Pancreas (tissue), 10 donors: Measurements from ENCODE around the gene GP1BA. TPM values are rescaled to one million over a fixed set of nuclear protein-coding genes. Genes with fewer than 3 reads are reported as not detected.

Experiments
- ATAC-seq, 4 donors: fragments of 200-7000 bp; cut with Tn5 transposase; one replicate each; pipeline versions ENCODE4 v1.8.0 to v1.9.1; 2020; ENCODE audit warnings: mild to moderate bottlenecking in 4 of 4, moderate library complexity in 4 of 4
- DNase-seq, 6 donors: peaks; one replicate each; pipeline ENCODE4 v3.0.0-alpha.2; 2020
- FAIRE-seq: peaks from 2 replicates; lab custom pipeline; 2012; peaks lifted over from hg19 to GRCh38; lab: Jason Lieb, UNC
- H3K27ac ChIP-seq, 4 donors: fragments of 200-600 bp; sonication (generic); 1 replicate in 3 of 4; 2 replicates in 1 of 4; pipeline versions ENCODE4 v1.5.0 to v1.8.0; 2020
- H3K27me3 ChIP-seq, 4 donors: fragments of 200-600 bp; one replicate each; pipeline ENCODE4 v1.8.0; 2021
- H3K36me3 ChIP-seq, 3 donors: fragments of 200-600 bp; sonication (generic) in 1 of 3; one replicate each; pipeline versions ENCODE4 v1.5.0 to v1.8.0; 2020 to 2021
- H3K4me1 ChIP-seq, 3 donors: fragments of 200-600 bp; one replicate each; pipeline ENCODE4 v1.8.0; 2021
- H3K4me3 ChIP-seq, 4 donors: fragments of 200-600 bp; sonication (generic) in 2 of 4; one replicate each; pipeline versions ENCODE4 v1.5.0 to v1.8.0; 2020 to 2021
- H3K9me3 ChIP-seq, 4 donors: fragments of 200-600 bp; one replicate each; pipeline ENCODE4 v1.8.0; 2021
- WGBS, 2 donors: extraction: QIAGEN DNeasy Blood & Tissue Kit; methylation state at CpG; one replicate each; pipeline ENCODE4 v1.1.7; 2013; 5-methylcytosine and 5-hydroxymethylcytosine counted together
- intact Hi-C, 3 donors: fragments of 100-400 bp; cut with DNase I; formaldehyde crosslinking; loops; one replicate each; pipeline versions ENCODE4 v1.11.1 to v1.14.2; 2022
- polyA plus RNA-seq, 2 donors: library from polyadenylated mRNA; stranded (reverse); fragments of 200-250 nt; gene quantifications; one replicate each; pipeline ENCODE4 v1.2.3, GENCODE V29; 2013
- total RNA-seq, 6 donors: library from RNA; stranded (reverse); fragmentation: NEBNext Ultra II Directional in 4 of 6; extraction: Animal tissue kit (Norgen Biotek cat#: 25700) in 4 of 6; gene quantifications; one replicate each; pipeline versions ENCODE4 v1.2.1 to v1.2.4, GENCODE V29; 2021 to 2023
- TF ChIP-seq, protein P1 (sequence below), 4 donors: fragments of 200-600 bp; sonication (generic) in 3 of 4; IDR thresholded peaks; one replicate each; pipeline versions ENCODE4 v1.5.0 to v1.8.0; 2021; ENCODE audit warnings: antibody characterized with exemption in 4 of 4
- donor health status: healthy with polysubstance abuse.
- donor health status: DM: no; HTN: no; CAD: no; lungs with moderate emphysema.
- donor health status: DM: no; HTN: no; CAD: no.
- donor health status: control.
- donor health status: control.
- donor health status: Bipolar disorder and iron deficiency.
- donor health status: DM: yes; HTN: yes; CAD: no.
- donor health status: DM: no; HTN: no; CAD: no.
- donor health status: DM: no; HTN: no; CAD: no.
- donor health status: DM: yes; HTN: yes; CAD: no.

The GP1BA gene
- total and polyA plus RNA-seq, 8 donors, result 0.06 to 0.37 (median 0.13) TPM; not detected in 4

DNA sequence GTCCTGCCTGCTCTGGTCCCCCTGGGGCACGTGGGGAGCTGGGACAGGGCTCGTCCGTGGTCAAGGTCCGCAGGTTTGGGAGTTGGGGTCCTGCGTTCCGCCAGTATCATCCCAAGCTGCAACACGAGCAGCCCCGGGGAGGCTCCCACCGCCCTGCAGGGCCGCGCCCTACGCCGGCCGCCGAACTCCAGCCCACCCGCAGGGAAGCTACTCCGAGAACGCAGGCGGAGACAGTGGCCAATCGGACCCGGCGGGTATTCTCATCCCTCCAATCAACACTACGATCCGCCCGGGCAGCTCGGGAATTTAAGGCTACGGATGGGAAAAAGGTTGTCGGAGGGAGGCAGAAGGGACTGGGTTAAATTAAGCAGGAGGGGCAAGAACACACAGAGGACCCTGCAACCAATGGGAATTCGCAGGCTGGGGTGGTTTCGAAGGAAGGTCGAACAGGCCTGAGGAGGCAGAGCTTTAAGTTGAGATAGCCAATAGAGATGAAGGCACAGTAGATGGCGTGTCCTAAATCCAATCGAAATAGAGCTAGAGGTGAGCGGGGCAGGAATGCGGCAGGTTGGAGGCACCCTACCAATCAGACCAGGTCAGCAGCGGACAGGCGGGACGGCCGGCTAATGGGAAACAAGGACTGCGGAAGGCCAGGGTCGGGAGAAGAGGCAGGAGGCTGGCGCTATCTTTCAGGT, 34.9 kb downstream of the GP1BA start:
- intact Hi-C loops, result no loop called here
- H3K27me3 ChIP-seq, result no peaks in the 10 kb centered on the region
- H3K4me1 ChIP-seq, result peaks cover 0 to 19% (median 10%) of the 10 kb centered on the region in 3 donors
- no peaks in the 10 kb centered on the region for H3K36me3 ChIP-seq
- H3K4me3 ChIP-seq, result peak overlapping the region; percentile 51 to 74 (median 72)
- peak; percentile 98 for FAIRE-seq
- WGBS, 2 donors, result 0 to 1% methylated on average over 42 of the region's 42 CpGs
- peak; percentile 88 to 99 (median 98) for DNase-seq
- H3K9me3 ChIP-seq, result no peaks in the 10 kb centered on the region
- H3K27ac ChIP-seq, result peak overlapping the region; percentile 88 to 96 (median 92)
- peak; percentile 84 to 91 (median 86) for ATAC-seq
- TF ChIP-seq, protein P1, sequence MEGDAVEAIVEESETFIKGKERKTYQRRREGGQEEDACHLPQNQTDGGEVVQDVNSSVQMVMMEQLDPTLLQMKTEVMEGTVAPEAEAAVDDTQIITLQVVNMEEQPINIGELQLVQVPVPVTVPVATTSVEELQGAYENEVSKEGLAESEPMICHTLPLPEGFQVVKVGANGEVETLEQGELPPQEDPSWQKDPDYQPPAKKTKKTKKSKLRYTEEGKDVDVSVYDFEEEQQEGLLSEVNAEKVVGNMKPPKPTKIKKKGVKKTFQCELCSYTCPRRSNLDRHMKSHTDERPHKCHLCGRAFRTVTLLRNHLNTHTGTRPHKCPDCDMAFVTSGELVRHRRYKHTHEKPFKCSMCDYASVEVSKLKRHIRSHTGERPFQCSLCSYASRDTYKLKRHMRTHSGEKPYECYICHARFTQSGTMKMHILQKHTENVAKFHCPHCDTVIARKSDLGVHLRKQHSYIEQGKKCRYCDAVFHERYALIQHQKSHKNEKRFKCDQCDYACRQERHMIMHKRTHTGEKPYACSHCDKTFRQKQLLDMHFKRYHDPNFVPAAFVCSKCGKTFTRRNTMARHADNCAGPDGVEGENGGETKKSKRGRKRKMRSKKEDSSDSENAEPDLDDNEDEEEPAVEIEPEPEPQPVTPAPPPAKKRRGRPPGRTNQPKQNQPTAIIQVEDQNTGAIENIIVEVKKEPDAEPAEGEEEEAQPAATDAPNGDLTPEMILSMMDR (IDR thresholded peaks at IDR 0.05), result no peak

DNA sequence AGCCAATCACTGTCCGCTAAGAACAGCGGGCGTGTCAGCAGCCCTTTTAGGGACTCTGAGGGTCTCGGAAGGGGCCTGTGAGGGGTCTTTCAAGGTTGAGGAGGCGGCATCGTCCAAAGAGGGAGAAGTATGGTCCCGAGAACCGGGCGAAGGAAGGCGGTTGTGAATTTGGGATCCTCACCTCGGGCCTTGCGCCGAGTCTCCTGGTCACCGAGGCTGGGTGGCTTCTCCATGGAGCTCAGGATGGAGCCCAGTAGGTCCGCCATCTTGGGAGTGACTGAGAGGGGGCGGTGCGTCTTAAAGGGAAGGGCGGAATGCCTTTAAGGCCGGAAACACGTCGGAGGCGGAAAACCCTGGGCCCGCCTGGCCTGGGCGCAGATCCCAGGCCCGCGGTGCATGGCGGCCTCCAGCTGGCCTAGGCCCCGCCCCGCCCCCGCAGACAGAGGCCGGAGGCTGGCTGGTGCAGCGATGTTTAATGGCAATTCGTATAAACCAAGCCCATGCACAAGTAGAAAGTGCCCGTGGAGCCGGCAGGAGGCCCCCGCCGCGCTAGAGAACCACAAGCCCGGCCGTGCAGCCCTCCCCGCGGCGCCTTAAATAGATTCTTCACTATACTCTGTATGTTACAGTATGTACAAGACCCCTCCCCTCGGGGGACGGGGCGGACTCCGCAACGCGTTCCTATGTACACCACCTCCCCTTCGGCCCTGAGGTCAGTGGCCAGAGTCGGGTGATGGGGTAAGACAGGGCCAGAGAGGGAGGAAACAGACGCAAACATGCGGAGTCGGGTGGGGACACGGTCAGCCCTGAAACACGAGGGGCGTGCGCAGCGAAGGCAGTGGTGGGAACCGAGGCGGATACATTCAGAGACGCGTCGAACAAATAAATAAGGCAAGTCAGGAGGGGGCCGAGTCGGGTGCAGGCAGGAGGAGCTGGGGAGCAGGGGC, 35.7 kb downstream of the GP1BA start, which contains the start of gene SPAG7:
Gene SPAG7, minus strand, starts transcription at position 279 of the 947 bp plus-strand sequence. Its CDS starts 13 bp downstream, at position 266.
- 1% methylated on average over 66 of the region's 66 CpGs for WGBS, 2 donors
- peaks cover 0 to 19% (median 10%) of the 10 kb centered on the region in 3 donors for H3K4me1 ChIP-seq
- peak; percentile 81 to 88 (median 84) for ATAC-seq
- FAIRE-seq, result peak; percentile 80
- H3K4me3 ChIP-seq, result peak within 1 kb of the TSS; percentile 51 to 74 (median 72)
- H3K27me3 ChIP-seq, result no peaks in the 10 kb centered on the region
- H3K9me3 ChIP-seq, result no peaks in the 10 kb centered on the region
- TF ChIP-seq, protein P1 (IDR thresholded peaks at IDR 0.05), result no peak
- peak; percentile 94 to 97 (median 96) for DNase-seq
- peaks cover 0 to 8% (median 0%) of the 10 kb centered on the region in 3 donors for H3K36me3 ChIP-seq
- intact Hi-C loops, result no loop called here
- peak within 1 kb of the TSS; percentile 88 to 96 (median 92) for H3K27ac ChIP-seq

DNA sequence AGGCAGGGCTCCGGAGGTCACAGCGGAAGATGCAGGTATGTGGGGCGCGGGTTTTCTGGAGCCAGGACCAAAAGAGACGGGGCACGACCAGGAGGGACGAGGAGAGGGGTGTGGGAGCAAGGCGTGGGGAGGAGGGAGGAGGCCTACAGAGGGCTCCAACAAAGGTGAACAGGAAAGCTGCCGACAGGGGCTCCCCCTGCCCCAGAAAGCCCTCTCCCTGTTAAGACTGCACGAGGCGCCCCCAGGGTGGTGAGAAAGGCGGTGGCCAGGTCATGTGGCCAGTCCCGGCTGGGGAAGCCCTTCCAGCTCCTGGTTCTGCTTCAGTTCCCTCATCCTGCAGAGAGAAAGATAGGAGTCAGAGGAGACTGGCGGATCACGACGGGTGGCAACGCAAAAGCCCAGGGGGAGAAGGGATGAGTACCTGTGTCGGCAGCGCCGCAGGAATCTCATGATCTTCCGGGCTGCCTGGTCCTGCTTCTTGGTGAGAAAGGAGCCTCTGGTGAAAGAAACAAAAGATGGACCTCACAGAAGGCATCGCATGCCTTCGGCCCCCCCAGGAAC, 36.5 kb downstream of the GP1BA start:
- FAIRE-seq, result no peak
- Histone ChIP-seq H3K36me3 (peaks cover 0 to 9% (median 0%) of the 10 kb centered on the region in 3 donors), H3K27ac (peak overlapping the region; percentile 88 to 96 (median 92)), H3K4me3 (peak overlapping the region; percentile 37 to 74 (median 61)), H3K4me1 (peaks cover 0 to 19% (median 10%) of the 10 kb centered on the region in 3 donors), H3K27me3 (no peaks in the 10 kb centered on the region), H3K9me3 (no peaks in the 10 kb centered on the region)
- DNase-seq, result peak in 1 of 6 donors; percentile 52
- 42 to 43% methylated on average over 23 of the region's 23 CpGs for WGBS, 2 donors
- intact Hi-C loops, result no loop called here
- TF ChIP-seq, protein P1 (IDR thresholded peaks at IDR 0.05), result no peak
- ATAC-seq, result no peak

DNA sequence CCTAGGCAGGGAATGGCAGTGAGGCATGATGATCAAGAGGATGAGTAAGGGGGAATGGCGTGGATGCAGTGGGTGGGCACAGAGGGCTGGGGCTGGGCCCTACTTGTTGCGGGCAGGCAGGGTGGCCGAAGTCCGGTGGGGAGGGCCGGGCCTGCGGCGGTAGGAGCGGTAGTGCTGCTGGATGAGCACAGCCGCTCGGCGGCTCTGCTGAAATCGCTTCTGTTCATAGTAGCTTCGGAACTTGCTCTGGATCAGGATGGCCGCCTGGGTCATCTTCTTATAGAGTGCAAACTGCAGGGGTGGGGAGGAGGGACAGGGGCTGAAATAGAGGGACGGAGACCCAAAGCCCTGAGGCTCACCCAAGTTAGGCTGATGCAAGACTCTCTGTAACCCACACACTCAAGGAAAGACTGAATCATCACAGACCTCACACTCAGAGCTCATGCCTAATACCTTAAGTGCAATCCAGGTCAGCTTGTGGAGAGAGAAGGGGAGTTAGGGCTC, 37.0 kb downstream of the GP1BA start:
- intact Hi-C loops, result no loop called here
- whole genome bisulfite sequencing, 2 donors, result 86 to 90% methylated on average over 15 of the region's 15 CpGs
- H3K9me3 ChIP-seq, result no peaks in the 10 kb centered on the region
- FAIRE-seq, result no peak
- no peak for DNase-seq
- ATAC-seq, result no peak
- H3K4me3 ChIP-seq, result peak overlapping the region in 2 of 4 donors; percentile 71 to 74
- peak overlapping the region in 3 of 4 donors; percentile 29 to 96 (median 92) for H3K27ac ChIP-seq
- peaks cover 0 to 9% (median 0%) of the 10 kb centered on the region in 3 donors for H3K36me3 ChIP-seq
- peaks cover 0 to 19% (median 10%) of the 10 kb centered on the region in 3 donors for H3K4me1 ChIP-seq
- TF ChIP-seq, protein P1 (IDR thresholded peaks at IDR 0.05), result no peak
- no peaks in the 10 kb centered on the region for H3K27me3 ChIP-seq
